ENCODE results near the gene RAB40B.

RAB40B gene

DNA sequence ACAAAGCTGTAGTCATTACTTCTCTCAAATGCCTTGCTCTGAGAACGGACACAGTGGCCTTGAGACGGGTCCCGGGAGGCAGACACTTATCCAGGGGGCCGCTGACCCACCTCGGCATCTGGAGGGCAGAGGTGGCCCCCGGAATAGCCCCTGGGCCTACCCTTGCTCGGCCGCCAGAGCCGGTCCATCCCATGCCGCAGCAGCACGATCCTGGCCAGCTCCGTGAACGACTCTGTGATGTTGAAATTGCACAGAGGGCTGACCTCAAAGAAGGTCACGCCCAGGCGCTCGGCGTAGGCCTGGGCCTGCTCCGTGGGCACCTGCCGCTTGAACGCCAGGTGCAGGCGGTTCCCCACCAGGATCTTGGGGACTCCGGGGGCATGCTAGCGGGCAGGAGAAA, 40.2 kb downstream of the RAB40B start:
- TF ChIP-seq RAD21 (IDR thresholded peaks at IDR 0.05; ENCODE audit: low read depth) (no peak), EP300 (IDR thresholded peaks at IDR 0.05; ENCODE audit: borderline replicate concordance) (no peak), CEBPB (IDR thresholded peaks at IDR 0.05) (no peak), TEAD4 (IDR thresholded peaks at IDR 0.05) (no peak), ZBTB7A (IDR thresholded peaks at IDR 0.05; ENCODE audit: low read depth) (no peak), NFIC (IDR thresholded peaks at IDR 0.05) (no peak), EGR1 (IDR thresholded peaks at IDR 0.05) (no peak), TAF1 (IDR thresholded peaks at IDR 0.05; ENCODE audit: low read depth) (no peak), CREB1 (IDR thresholded peaks at IDR 0.05; ENCODE audit: low read depth) (no peak), YY1 (IDR thresholded peaks at IDR 0.05; ENCODE audit: low read depth) (no peak), FOXM1 (IDR thresholded peaks at IDR 0.05; ENCODE audit: borderline replicate concordance, low read depth) (no peak), TCF12 (IDR thresholded peaks at IDR 0.05; ENCODE audit: low read depth) (no peak)
- TF ChIP-seq, protein P1, sequence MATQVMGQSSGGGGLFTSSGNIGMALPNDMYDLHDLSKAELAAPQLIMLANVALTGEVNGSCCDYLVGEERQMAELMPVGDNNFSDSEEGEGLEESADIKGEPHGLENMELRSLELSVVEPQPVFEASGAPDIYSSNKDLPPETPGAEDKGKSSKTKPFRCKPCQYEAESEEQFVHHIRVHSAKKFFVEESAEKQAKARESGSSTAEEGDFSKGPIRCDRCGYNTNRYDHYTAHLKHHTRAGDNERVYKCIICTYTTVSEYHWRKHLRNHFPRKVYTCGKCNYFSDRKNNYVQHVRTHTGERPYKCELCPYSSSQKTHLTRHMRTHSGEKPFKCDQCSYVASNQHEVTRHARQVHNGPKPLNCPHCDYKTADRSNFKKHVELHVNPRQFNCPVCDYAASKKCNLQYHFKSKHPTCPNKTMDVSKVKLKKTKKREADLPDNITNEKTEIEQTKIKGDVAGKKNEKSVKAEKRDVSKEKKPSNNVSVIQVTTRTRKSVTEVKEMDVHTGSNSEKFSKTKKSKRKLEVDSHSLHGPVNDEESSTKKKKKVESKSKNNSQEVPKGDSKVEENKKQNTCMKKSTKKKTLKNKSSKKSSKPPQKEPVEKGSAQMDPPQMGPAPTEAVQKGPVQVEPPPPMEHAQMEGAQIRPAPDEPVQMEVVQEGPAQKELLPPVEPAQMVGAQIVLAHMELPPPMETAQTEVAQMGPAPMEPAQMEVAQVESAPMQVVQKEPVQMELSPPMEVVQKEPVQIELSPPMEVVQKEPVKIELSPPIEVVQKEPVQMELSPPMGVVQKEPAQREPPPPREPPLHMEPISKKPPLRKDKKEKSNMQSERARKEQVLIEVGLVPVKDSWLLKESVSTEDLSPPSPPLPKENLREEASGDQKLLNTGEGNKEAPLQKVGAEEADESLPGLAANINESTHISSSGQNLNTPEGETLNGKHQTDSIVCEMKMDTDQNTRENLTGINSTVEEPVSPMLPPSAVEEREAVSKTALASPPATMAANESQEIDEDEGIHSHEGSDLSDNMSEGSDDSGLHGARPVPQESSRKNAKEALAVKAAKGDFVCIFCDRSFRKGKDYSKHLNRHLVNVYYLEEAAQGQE (IDR thresholded peaks at IDR 0.05; ENCODE audit: low read depth): no peak
- TF ChIP-seq, protein P2, sequence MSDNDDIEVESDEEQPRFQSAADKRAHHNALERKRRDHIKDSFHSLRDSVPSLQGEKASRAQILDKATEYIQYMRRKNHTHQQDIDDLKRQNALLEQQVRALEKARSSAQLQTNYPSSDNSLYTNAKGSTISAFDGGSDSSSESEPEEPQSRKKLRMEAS (IDR thresholded peaks at IDR 0.05): no peak
- TF ChIP-seq, protein P3, sequence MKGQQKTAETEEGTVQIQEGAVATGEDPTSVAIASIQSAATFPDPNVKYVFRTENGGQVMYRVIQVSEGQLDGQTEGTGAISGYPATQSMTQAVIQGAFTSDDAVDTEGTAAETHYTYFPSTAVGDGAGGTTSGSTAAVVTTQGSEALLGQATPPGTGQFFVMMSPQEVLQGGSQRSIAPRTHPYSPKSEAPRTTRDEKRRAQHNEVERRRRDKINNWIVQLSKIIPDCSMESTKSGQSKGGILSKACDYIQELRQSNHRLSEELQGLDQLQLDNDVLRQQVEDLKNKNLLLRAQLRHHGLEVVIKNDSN (IDR thresholded peaks at IDR 0.05): no peak

DNA sequence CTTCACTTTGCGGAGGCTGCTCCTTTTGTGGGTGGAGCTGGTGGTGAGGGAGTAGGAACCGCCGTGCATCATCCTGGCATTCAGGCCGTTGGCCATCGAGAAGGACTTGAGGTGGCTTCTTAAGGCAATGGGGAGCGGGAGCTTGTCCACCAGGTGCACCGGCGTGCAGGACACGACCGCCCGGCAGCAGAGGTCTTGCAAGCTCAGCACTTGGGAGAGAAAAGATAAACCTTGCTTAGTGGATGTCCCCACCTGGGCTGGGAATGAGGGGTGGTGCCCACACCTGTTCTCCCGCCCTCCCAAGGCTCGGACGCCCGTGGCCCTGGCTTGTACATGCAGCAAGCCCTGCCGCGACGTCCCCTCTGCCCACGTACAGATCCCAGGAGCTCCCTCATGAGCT, 40.6 kb downstream of the RAB40B start:
- TF ChIP-seq EGR1 (IDR thresholded peaks at IDR 0.05) (no peak), TAF1 (IDR thresholded peaks at IDR 0.05; ENCODE audit: low read depth) (no peak), TEAD4 (IDR thresholded peaks at IDR 0.05) (no peak), RAD21 (IDR thresholded peaks at IDR 0.05; ENCODE audit: low read depth) (no peak), ZBTB7A (IDR thresholded peaks at IDR 0.05; ENCODE audit: low read depth) (no peak), YY1 (IDR thresholded peaks at IDR 0.05; ENCODE audit: low read depth) (no peak), TCF12 (IDR thresholded peaks at IDR 0.05; ENCODE audit: low read depth) (no peak), FOXM1 (IDR thresholded peaks at IDR 0.05; ENCODE audit: borderline replicate concordance, low read depth) (no peak), NFIC (IDR thresholded peaks at IDR 0.05) (no peak), CREB1 (IDR thresholded peaks at IDR 0.05; ENCODE audit: low read depth) (no peak), EP300 (IDR thresholded peaks at IDR 0.05; ENCODE audit: borderline replicate concordance) (no peak), CEBPB (IDR thresholded peaks at IDR 0.05) (no peak)
- TF ChIP-seq, protein P1 (IDR thresholded peaks at IDR 0.05; ENCODE audit: low read depth): no peak
- TF ChIP-seq, protein P3 (IDR thresholded peaks at IDR 0.05): no peak
- TF ChIP-seq, protein P2 (IDR thresholded peaks at IDR 0.05): no peak

DNA sequence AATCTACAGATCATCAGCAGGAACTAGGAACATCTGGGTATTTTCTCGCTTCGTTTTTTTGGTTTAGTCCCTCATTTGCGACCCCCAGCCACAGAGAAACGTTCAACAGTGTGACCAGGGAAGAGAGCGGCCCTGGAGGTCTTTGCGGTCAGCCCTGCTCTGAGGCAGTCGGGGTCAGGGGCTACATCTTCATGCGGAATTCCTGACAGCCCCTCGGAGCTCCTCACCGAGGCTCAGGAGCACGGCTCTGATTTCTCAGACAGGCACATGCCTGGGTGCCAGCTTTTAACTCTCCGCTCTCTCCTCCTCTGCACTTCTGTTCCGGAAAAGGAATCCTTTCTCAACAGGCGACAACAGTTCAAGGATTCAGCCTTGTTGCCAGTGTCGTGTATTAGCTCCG, 42.2 kb downstream of the RAB40B start:
- TF ChIP-seq TEAD4 (IDR thresholded peaks at IDR 0.05) (no peak), CREB1 (IDR thresholded peaks at IDR 0.05; ENCODE audit: low read depth) (no peak), NFIC (IDR thresholded peaks at IDR 0.05) (no peak), RAD21 (IDR thresholded peaks at IDR 0.05; ENCODE audit: low read depth) (no peak), TCF12 (IDR thresholded peaks at IDR 0.05; ENCODE audit: low read depth) (no peak), CEBPB (IDR thresholded peaks at IDR 0.05) (no peak)
- TF ChIP-seq, protein P1 (IDR thresholded peaks at IDR 0.05; ENCODE audit: low read depth): no peak
- TF ChIP-seq, protein P2 (IDR thresholded peaks at IDR 0.05): no peak

DNA sequence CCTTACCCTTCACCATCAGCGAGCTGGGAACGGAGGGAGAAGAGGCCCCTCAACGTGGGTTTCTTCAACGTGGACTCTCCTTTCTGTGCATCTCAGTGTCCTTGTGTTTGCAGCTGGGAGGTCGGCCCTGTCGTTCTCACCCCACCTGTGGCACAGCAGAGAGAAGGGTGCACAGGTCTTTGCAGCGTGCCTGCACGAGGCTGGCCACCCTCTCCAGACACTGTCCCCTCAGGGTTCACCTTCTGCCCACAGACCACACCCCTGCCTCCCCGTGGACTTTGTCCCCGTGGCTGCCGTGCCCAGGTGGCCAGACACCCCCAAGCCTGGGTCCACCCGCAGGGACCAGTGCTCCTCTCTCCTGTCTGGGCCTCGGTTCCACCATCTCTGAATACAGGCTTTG, 43.0 kb downstream of the RAB40B start:
- TF ChIP-seq, protein P2 (IDR thresholded peaks at IDR 0.05): no peak
- TF ChIP-seq NFIC (IDR thresholded peaks at IDR 0.05) (no peak), EP300 (IDR thresholded peaks at IDR 0.05; ENCODE audit: borderline replicate concordance) (no peak), RAD21 (IDR thresholded peaks at IDR 0.05; ENCODE audit: low read depth) (no peak), TEAD4 (IDR thresholded peaks at IDR 0.05) (no peak), CEBPB (IDR thresholded peaks at IDR 0.05) (no peak)

Data from Ishikawa (cell line).